HepG2 (cell line): ENCODE measurements around the gene TBR1. TPM values are rescaled to one million over a fixed set of nuclear protein-coding genes. Genes with fewer than 3 reads are reported as not detected.

Experiments used
- ATAC-seq: fragments of 200-7000 bp; cut with Tn5 transposase; 3 replicates; pipeline ENCODE4 v1.9.1; 2020; ENCODE audit warnings: mild to moderate bottlenecking, moderate library complexity
- BruUV-seq: library from RNA; stranded (reverse); fragments of 400-500 nt; replicated peaks from 2 replicates; lab custom pipeline; 2021; lab: Mats Ljungman, UMichigan
- CTCF ChIA-PET: fragments of 300-600 bp; formaldehyde crosslinking; extraction: SDS; loops from one replicate; lab custom pipeline; 2021; ENCODE audit warnings: low total read pairs, inconsistent platforms, low intra/inter-chr PET ratio; lab: Yijun Ruan, JAX
- POLR2A ChIA-PET: fragments of 350-600 bp; sonication (Branson Sonifier 250); formaldehyde crosslinking; loops from one replicate; lab custom pipeline; 2020; ENCODE audit warnings: antibody characterized with exemption, inconsistent platforms; lab: Yijun Ruan, JAX
- DNase-seq: peaks from one replicate; pipeline ENCODE4 v3.0.0-alpha.2; 2015; ENCODE audit warnings: low spot score
- FAIRE-seq: peaks from 3 replicates; lab custom pipeline; 2011; peaks lifted over from hg19 to GRCh38; lab: Jason Lieb, UNC
- H2AFZ ChIP-seq: one replicate; pipeline ENCODE4 v1.6.1; 2011; ENCODE audit warnings: low read length, inconsistent platforms
- H3K27ac ChIP-seq: fragments of 300-600 bp; 3 replicates; pipeline ENCODE4 v1.8.0; 2011; ENCODE audit warnings: mixed run types, mild to moderate bottlenecking, mixed read lengths, low read length, inconsistent platforms; ENCODE audit not compliant: insufficient read depth; ENCODE audit errors: extremely low read length
- H3K27me3 ChIP-seq, 2 experiments: fragments of 200-600 bp in 1 of 2; 2 replicates in 1 of 2; 3 replicates in 1 of 2; pipeline versions ENCODE4 v1.6.0 to v1.8.0; 2011; ENCODE audit warnings: low read length in 2 of 2, mild to moderate bottlenecking in 2 of 2, moderate library complexity in 2 of 2, inconsistent platforms in 1 of 2; ENCODE audit not compliant: insufficient read depth in 2 of 2, control insufficient read depth in 1 of 2
- H3K36me3 ChIP-seq, 2 experiments: fragments of 200-600 bp in 1 of 2; replicated peaks in 1 of 2; 2 replicates in 1 of 2; 3 replicates in 1 of 2; pipeline versions ENCODE4 v1.5.1 to v1.8.0; 2011; ENCODE audit warnings: low read length in 2 of 2, inconsistent platforms in 1 of 2; ENCODE audit not compliant: insufficient read depth in 2 of 2, control insufficient read depth in 1 of 2
- H3K4me1 ChIP-seq: 2 replicates; pipeline ENCODE4 v1.5.1; 2012; ENCODE audit warnings: low read length, inconsistent platforms; ENCODE audit not compliant: insufficient read depth
- H3K4me2 ChIP-seq: 2 replicates; pipeline ENCODE4 v1.6.0; 2011; ENCODE audit warnings: low read depth, low read length, inconsistent platforms
- H3K4me3 ChIP-seq, 3 experiments: fragments of 200-600 bp in 1 of 3; sonication (generic), shearing (Covaris generic) in 1 of 3; replicated peaks in 1 of 3; 2 replicates each; pipeline ENCODE4 v1.5.1; 2011 to 2016; ENCODE audit warnings: low read length in 3 of 3, inconsistent platforms in 2 of 3, low read depth in 2 of 3, mild to moderate bottlenecking in 2 of 3, control low read depth in 1 of 3, mixed read lengths in 1 of 3; ENCODE audit not compliant: insufficient read depth in 1 of 3
- H3K79me2 ChIP-seq: one replicate; pipeline ENCODE4 v1.6.1; 2011; ENCODE audit warnings: low read length, inconsistent platforms; ENCODE audit not compliant: insufficient read depth
- H3K9ac ChIP-seq: 2 replicates; pipeline ENCODE4 v1.6.0; 2011; ENCODE audit warnings: mild to moderate bottlenecking, low read depth, low read length, inconsistent platforms; ENCODE audit not compliant: insufficient read depth
- H3K9me3 ChIP-seq: 2 replicates; pipeline ENCODE4 v1.5.1; 2012; ENCODE audit warnings: mild to moderate bottlenecking, low read length
- H4K20me1 ChIP-seq: 2 replicates; pipeline ENCODE4 v1.6.0; 2011; ENCODE audit warnings: inconsistent platforms, mild to moderate bottlenecking, low read length, moderate library complexity; ENCODE audit not compliant: insufficient read depth
- CEBPB ChIP-seq: IDR thresholded peaks from 2 replicates; pipeline ENCODE4 v1.6.1; 2011; ENCODE audit warnings: low read depth, low read length, improper control_type of control experiment, borderline replicate concordance
- FOXJ3 ChIP-seq: sonication (generic); formaldehyde crosslinking; IDR thresholded peaks from 2 replicates; pipeline ENCODE4 v1.4.0; 2020; ENCODE audit warnings: missing genetic modification reagents, mild to moderate bottlenecking, borderline replicate concordance
- GZF1 ChIP-seq: sonication (generic); formaldehyde crosslinking; IDR thresholded peaks from 2 replicates; pipeline ENCODE4 v1.5.1; 2020; ENCODE audit warnings: mild to moderate bottlenecking, missing genetic modification reagents
- SUZ12 ChIP-seq: fragments of 150-350 bp; IDR thresholded peaks from 2 replicates; pipeline ENCODE4 v1.6.1; 2014; ENCODE audit warnings: low read depth, low read length
- TOE1 ChIP-seq: sonication (generic); formaldehyde crosslinking; IDR thresholded peaks from 2 replicates; pipeline ENCODE4 v1.4.0; 2020; ENCODE audit warnings: mild to moderate bottlenecking, missing genetic modification reagents
- ZNF331 ChIP-seq: sonication (generic); formaldehyde crosslinking; IDR thresholded peaks from 2 replicates; pipeline ENCODE4 v1.4.0; 2020; ENCODE audit warnings: missing genetic modification reagents
- ZNF556 ChIP-seq: sonication (generic); formaldehyde crosslinking; IDR thresholded peaks from 2 replicates; pipeline ENCODE4 v1.4.0; 2020; ENCODE audit warnings: mild to moderate bottlenecking, missing genetic modification reagents, borderline replicate concordance
- ZNF644 ChIP-seq: IDR thresholded peaks from 2 replicates; pipeline ENCODE4 v1.6.1; 2016; ENCODE audit warnings: low read depth
- WGBS: methylation state at CpG from one replicate; pipeline ENCODE4 v1.1.6; 2017; ENCODE audit warnings: low lambda C conversion rate; 5-methylcytosine and 5-hydroxymethylcytosine counted together
- in situ Hi-C: cut with HindIII; loops from 2 replicates; pipeline ENCODE4 v1.10.0; 2017; ENCODE audit warnings: low pct_unique_long_range_greater_than_20kb; ENCODE audit not compliant: extremely low pct_ligation_motif_present
- intact Hi-C: fragments of 100-400 bp; cut with micrococcal nuclease; formaldehyde crosslinking; loops from one replicate; pipeline ENCODE4 v1.10.0; 2022; ENCODE audit not compliant: unreplicated experiment
- polyA plus RNA-seq, 8 experiments: library from polyadenylated mRNA; depleted of rRNA in 3 of 8; stranded (reverse) in 7 of 8; unstranded in 1 of 8; fragments of >200 nt; fragmentation: Illumina TruSeq in 4 of 8; extraction: Trizol in 4 of 8; gene quantifications; 2 replicates each; pipeline versions ENCODE4 v1.2.1 to v1.2.3, GENCODE V29; 2011 to 2016; ENCODE audit warnings: low read depth in 4 of 8, missing spikeins in 1 of 8, mixed read lengths in 1 of 8; ENCODE audit not compliant: insufficient read depth in 1 of 8
- total RNA-seq, 5 experiments: library from RNA; depleted of rRNA; stranded (reverse); fragments of >200 nt; fragmentation: Illumina TruSeq; extraction: Trizol; gene quantifications; 2 replicates each; pipeline ENCODE4 v1.2.3, GENCODE V29; 2016; ENCODE audit warnings: low read depth in 1 of 5
- TF ChIP-seq, protein P1 (sequence below): sonication (generic); formaldehyde crosslinking; IDR thresholded peaks from 2 replicates; pipeline ENCODE4 v1.8.0; 2022; ENCODE audit warnings: mild to moderate bottlenecking, missing genetic modification reagents, borderline replicate concordance

The TBR1 gene
- total and polyA plus RNA-seq, 2 of the 13 experiments (the other 11 are each of a cell fraction or from before 2014, with no cell fraction given): not detected

DNA sequence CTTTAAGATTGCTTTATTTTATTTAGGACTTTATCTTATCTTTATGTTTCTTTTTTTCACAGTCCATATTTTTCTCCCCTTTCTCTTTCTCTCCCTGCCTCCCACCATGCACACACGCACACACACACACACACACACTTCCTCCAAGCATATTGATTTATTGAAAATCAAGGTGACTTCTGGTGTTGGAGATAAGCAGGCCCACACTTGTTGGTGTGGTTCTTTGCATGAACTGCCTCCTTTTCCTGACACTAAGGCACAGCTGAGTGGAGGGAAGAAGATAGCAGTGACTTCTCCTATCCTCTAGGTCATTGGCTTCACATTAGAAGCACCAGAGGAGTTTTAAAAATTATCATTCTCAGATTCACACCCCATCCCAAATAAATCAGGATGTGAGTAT is 18.0 kb downstream of the TBR1 start (continued):
- TF ChIP-seq ZNF644 (CRISPR knock-in tag): no peak

DNA sequence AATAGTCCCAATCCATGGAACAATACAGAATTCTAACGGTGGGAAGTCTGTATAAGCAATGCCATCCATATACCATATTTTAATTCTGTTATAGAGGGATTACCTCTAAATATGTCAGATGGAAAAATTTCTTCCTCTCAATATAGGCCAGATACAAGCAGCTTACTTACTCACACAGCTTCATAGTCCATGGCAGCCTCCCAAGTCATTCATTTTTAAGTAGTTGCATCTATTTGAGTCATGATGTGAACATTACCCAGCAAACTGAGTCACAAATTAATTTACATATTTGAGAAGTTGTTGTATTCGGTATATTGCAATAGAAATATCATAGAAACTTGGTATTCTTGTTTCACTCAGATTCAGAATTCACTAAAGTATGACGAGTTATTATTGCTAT is 20.3 kb downstream of the TBR1 start:
- Histone ChIP-seq H2AFZ (no peak overlapping the region), H3K9ac (no peak overlapping the region), H3K4me3 (no peak overlapping the region), H3K9me3 (no peaks in the 10 kb centered on the region), H3K36me3 (no peaks in the 10 kb centered on the region), H3K4me2 (no peak overlapping the region), H3K79me2 (no peaks in the 10 kb centered on the region), H3K27me3 (no peaks in the 10 kb centered on the region), H3K4me1 (no peaks in the 10 kb centered on the region), H4K20me1 (no peaks in the 10 kb centered on the region), H3K27ac (no peak overlapping the region)
- FAIRE-seq (no peak), ATAC-seq (no peak), DNase-seq (no peak)
- intact Hi-C loops (no loop called here), in situ Hi-C loops (no loop called here)
- BruUV-seq: no TSS peak
- 2% methylated on average over 3 of the region's 3 CpGs for WGBS
- ChIA-PET CTCF (no interaction called here), POLR2A (no interaction called here)
- no peak for TF ChIP-seq ZNF331 (CRISPR knock-in tag)
- TF ChIP-seq, protein P1, sequence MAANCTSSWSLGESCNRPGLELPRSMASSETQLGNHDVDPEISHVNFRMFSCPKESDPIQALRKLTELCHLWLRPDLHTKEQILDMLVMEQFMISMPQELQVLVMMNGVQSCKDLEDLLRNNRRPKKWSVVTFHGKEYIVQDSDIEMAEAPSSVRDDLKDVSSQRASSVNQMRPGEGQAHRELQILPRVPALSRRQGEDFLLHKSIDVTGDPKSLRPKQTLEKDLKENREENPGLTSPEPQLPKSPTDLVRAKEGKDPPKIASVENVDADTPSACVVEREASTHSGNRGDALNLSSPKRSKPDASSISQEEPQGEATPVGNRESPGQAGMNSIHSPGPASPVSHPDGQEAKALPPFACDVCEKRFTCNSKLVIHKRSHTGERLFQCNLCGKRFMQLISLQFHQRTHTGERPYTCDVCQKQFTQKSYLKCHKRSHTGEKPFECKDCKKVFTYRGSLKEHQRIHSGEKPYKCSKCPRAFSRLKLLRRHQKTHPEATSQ (CRISPR knock-in tag): no peak
- TF ChIP-seq TOE1 (CRISPR knock-in tag): no peak
- TF ChIP-seq ZNF556: no peak
- no peak for TF ChIP-seq GZF1 (CRISPR knock-in tag)
- no peak for TF ChIP-seq SUZ12

DNA sequence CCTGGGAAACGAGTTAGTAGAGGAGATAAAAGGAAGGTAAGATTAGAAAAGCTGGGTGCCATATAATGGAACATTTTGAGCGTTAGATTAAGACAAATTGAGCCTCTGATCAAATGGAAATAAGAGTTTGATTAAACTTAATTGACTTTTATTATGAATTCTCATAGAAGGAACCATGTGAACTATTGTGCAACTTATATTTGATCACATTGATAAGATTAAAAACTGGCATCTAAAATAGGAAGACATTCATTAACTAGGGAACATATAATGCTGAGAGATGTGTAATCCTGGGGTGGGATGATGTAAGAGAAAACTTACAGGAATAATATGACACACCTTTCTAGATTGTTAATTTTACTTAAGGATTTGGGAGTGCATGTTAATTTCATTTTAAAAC is 22.5 kb downstream of the TBR1 start:
- no TSS peak for BruUV-seq
- Histone ChIP-seq H3K36me3 (no peaks in the 10 kb centered on the region), H3K4me3 (no peak overlapping the region), H3K4me2 (no peak overlapping the region), H3K4me1 (no peaks in the 10 kb centered on the region), H4K20me1 (no peaks in the 10 kb centered on the region), H2AFZ (no peak overlapping the region), H3K9me3 (no peaks in the 10 kb centered on the region), H3K9ac (no peak overlapping the region), H3K27me3 (no peaks in the 10 kb centered on the region), H3K79me2 (no peaks in the 10 kb centered on the region), H3K27ac (no peak overlapping the region)
- ChIA-PET POLR2A (no interaction called here), CTCF (no interaction called here)
- TF ChIP-seq FOXJ3 (CRISPR knock-in tag) (no peak), CEBPB (peak; percentile 61; the same call in 1 of the 2 replicates)
- WGBS: 1% methylated on average over 2 of the region's 2 CpGs
- ATAC-seq (no peak), FAIRE-seq (no peak), DNase-seq (no peak)
- intact Hi-C loops (no loop called here), in situ Hi-C loops (no loop called here)
